T-helper 1 cell (primary cell): Measurements from ENCODE around the gene ARAF.

Experiments used
- DNase-seq, 5 donors: peaks; one replicate each; pipeline ENCODE4 v3.0.0-alpha.2; 2012 to 2020

Gene ARAF

DNA sequence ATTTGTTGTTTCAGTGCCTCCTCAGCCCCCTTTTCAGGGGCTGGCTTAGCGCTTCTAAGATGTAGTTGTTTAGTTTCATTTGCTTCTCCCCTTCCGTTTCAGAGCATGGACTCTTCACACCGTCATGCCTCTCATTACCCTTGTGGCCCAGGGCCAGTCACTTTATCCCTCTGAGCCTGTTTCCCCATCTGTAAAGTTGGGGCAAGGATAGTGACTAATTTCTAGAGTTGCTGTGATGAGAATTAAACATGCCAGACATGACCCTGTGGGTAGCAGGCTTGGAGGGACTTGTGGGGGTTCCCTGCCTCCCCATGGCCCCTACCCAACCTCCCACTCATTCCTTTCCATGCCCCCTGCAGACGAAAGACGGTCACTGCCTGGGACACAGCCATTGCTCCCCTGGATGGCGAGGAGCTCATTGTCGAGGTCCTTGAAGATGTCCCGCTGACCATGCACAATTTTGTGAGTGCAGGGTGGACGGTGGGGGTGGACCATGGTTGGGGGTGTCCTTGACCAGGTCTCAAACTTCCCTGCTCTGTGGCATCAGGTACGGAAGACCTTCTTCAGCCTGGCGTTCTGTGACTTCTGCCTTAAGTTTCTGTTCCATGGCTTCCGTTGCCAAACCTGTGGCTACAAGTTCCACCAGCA is 3.6 kb downstream of the ARAF start:
- DNase-seq, result peak in 1 of 5 donors; percentile 11

DNA sequence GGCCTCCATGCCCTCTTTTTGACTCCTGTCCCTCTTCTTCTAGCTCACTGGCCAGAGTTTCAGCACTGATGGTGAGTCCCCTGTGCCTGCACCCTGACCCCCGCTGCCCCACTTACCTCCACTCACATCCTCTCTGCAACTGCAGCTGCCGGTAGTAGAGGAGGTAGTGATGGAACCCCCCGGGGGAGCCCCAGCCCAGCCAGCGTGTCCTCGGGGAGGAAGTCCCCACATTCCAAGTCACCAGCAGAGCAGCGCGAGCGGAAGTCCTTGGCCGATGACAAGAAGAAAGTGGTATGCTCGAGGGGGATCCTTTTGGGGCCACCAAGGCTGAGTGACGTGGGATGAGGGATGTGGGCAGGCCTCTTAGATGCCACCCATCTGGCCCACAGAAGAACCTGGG is 5.8 kb downstream of the ARAF start:
- DNase-seq, result no peak

- DNase-seq, result peak in 2 of 5 donors; percentile 25 to 31
Observed at GRCh38 chrX:47568656-47569295, 7.8 kb downstream of the ARAF start.

GRCh38 chrX:47570794-47571193 is 9.8 kb downstream of the ARAF start:
- DNase-seq, result no peak

DNA sequence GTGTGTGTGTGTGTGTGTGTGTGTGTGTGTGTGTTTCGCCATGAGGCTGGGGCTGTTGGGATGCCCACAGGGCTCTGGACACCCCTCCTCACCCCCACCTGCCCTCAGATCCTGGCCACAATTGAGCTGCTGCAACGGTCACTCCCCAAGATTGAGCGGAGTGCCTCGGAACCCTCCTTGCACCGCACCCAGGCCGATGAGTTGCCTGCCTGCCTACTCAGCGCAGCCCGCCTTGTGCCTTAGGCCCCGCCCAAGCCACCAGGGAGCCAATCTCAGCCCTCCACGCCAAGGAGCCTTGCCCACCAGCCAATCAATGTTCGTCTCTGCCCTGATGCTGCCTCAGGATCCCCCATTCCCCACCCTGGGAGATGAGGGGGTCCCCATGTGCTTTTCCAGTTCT is 10.2 kb downstream of the ARAF start:
- DNase-seq, result no peak

GRCh38 chrX:47571896-47572295 is 10.9 kb downstream of the ARAF start:
- no peak for DNase-seq

DNA sequence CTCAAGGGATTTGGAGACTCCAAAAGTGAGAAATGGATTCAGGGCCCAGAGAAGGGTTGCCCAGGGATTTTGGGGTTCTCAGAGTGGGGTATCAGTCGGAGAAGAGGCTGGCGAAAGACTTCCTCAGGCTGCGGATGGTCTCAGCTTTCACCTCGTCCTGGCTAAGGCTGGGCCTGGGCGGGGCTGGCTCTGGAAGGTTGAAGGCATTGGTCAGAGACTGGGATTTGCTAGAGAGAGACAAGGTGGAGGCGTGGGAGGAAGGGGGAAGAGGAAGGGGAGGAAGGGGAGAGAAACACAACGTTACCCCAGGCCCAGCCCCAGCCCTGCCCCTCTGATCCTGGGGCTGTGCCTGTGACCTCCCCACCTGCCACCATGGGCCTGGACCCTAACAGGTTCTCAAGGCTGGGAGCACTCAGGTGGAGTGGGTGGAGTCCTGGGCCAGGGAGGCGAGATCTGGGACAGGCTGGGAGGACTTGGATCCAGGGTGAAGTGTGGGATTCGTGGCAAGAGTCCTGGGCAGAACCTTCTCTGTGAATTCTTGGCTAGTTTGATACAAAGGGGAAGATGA is 11.9 kb downstream of the ARAF start:
- DNase-seq, result no peak

GRCh38 chrX:47573341-47574075 is 12.5 kb downstream of the ARAF start:
- DNase-seq, result no peak

DNA sequence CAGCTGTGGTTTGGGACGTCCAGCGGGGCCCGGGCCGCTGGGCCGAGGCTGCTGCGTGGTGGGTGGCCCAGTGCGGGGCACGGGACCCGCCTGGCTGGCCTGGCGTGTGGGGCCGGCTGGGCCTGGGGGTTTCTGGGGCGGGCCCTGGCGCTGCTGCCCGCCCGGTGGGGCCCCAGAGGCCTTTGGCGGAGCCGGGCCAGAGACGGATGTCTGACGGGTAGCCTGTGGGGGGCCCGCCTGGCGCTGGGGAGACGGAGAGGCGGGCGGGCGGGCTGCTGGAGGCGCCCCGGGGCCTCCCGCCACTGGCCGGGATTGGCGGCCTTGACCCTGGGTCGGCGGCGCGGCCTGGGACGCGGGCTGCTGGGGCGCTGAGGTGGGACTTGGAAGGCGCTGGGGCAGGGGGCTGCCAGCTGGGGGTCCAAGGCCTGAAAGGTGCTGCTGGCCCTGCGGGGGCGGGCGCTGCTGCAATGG is 13.1 kb downstream of the ARAF start:
- no peak for DNase-seq

GRCh38 chrX:47574547-47575301 is 13.7 kb downstream of the ARAF start:
- no peak for DNase-seq

DNA sequence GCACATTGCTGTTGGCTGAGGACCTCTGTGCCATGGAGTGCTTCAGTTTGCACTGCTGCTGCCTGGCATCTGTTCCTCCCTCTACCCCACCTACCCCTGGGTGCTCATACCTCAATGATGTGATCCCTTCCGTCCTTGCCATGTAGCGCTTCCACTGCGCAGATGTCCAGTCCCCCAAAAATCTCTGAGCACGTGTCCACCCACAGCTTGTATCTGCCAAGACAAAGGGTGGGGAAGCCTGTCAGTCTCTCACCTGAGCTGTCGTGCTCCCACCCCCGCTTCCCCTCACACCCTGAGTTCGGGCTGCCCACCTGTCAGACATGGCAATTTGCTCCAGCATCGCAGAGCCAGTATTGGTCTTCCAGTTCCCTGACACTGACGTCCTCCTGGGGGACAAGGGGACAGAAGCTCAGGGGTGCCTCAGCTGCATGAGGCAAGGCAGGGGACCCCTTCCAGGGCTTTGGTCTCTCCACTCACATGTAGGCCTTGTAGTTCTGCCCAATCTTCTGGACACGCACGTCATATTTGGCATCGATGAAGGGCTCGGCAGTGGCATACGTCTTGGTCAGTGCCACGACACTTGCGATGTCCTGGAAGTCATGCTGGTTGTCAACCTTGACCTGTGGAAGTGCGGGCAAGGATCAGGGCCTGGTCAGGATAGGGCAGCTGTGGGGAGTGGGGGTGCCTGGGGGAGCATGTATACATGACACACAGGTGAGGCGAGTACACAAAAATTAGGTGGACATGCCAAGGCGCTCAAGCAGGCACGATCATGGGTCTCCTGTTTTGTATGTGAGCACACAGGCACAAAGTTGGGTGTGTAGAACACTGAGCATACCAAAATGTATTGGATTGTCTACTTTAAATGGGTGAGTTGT is 15.3 kb downstream of the ARAF start:
- DNase-seq, result no peak

- DNase-seq, result no peak
Observed at GRCh38 chrX:47577424-47577823, 16.4 kb downstream of the ARAF start.

DNA sequence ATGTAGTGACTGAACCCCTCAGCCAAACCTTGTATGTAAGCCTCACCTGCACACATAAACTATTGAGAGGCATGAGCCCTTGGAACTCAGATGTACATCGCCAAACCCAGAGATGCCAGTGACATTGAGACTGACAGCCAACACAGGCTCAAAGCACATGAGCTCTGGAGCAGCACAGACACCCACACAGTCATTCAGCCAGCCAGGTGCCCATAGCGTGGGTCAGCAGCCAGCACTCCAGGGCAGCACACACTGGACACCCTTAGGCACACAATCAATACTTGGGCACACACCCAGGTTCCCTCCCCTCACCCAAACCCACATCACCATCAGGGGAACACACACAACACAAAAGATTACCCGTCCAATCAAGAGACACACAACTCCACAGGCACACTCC is 16.9 kb downstream of the ARAF start:
- DNase-seq, result no peak

GRCh38 chrX:47578692-47579091 is 17.7 kb downstream of the ARAF start:
- DNase-seq, result no peak

GRCh38 chrX:47579537-47579936 is 18.5 kb downstream of the ARAF start:
- peak in 1 of 5 donors; percentile 54 for DNase-seq

DNA sequence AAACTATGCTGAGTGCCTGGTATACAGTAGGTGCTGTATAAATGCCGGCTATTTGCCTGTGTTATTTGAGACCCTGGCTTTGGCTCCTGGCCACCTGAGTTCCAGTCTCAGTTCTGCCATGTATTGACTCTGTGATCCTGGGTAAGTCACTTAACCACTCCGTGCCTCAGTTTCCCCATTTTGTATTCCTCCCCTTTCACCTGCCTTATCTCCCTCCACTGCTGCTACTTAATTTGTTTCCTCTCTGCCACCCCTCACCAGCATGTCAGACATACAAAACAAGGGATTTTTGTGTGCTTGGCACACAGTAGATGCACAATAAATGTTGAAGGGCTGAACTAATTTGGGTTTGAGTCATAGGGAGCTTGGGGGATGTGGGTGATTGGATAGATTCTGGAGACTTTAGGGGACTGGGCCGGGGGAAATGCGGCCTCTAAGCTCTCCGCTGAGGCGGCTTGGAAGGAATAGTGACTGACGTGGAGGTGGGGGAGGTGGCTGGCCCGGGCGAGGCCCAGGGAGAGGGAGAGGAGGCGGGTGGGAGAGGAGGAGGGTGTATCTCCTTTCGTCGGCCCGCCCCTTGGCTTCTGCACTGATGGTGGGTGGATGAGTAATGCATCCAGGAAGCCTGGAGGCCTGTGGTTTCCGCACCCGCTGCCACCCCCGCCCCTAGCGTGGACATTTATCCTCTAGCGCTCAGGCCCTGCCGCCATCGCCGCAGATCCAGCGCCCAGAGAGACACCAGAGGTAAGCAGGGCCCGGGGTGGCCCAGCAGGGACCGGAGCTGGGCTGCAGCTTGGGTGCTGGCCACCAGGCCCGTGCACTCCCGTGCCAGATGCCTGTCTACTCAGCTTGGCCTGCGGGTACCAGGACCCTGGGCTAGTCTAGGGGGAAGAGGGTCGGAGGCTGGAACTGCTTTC is 21.0 kb downstream of the ARAF start, which contains the start of gene TIMP1:
Gene TIMP1, plus strand, starts transcription at position 706 of the 917 bp plus-strand sequence. CDS start 980 bp downstream, outside the sequence.
- peak; percentile 58 to 87 (median 65) for DNase-seq

GRCh38 chrX:47583240-47583861 is 22.3 kb downstream of the ARAF start:
- DNase-seq, result no peak

- DNase-seq, result no peak
Observed at GRCh38 chrX:47584714-47585113, 23.7 kb downstream of the ARAF start.

GRCh38 chrX:47585273-47585672 is 24.3 kb downstream of the ARAF start:
- DNase-seq, result no peak
